HG03457 (cell line): ENCODE data around the gene HNRNPF.
A peak's percentile ranks its signal among the peaks of the same experiment; 100 is the strongest.
"Not testable (repeated sequence)": the region's sequence is repeated elsewhere in the genome, so short reads cannot be mapped to it uniquely, and the experiment has no call there.

Source experiments
- ATAC-seq: cut with Tn5 transposase; IDR thresholded peaks from one replicate; pipeline ENCODE4 v1.9.1; 2021; ENCODE audit warnings: moderate number of reproducible peaks; ENCODE audit not compliant: unreplicated experiment

Gene HNRNPF

GRCh38 chr10:43408710-43409384 lies at the start of gene HNRNPF:
Gene HNRNPF, minus strand, starts transcription at chr10:43409186. Its CDS starts 21,302 bp downstream, at chr10:43387884.
- ATAC-seq, result peak; percentile 69

- ATAC-seq, result no peak
These were observed 49.2 kb upstream of the HNRNPF start for GRCh38 chr10:43458227-43458626.

GRCh38 chr10:43456561-43456960 lies 47.6 kb upstream of the HNRNPF start:
- ATAC-seq, result not testable (repeated sequence)

- not testable (repeated sequence) for ATAC-seq
These were observed 45.0 kb upstream of the HNRNPF start for GRCh38 chr10:43454025-43454424.

GRCh38 chr10:43453266-43453831 lies 44.4 kb upstream of the HNRNPF start:
- ATAC-seq, result no peak

- no peak for ATAC-seq
These were observed 43.4 kb upstream of the HNRNPF start for GRCh38 chr10:43452356-43452914.

- ATAC-seq, result no peak
These were observed 39.8 kb upstream of the HNRNPF start for GRCh38 chr10:43448742-43449141.

- ATAC-seq, result not testable (repeated sequence)
These were observed 37.4 kb upstream of the HNRNPF start for GRCh38 chr10:43446219-43447017.

- no peak for ATAC-seq
These were observed 36.0 kb upstream of the HNRNPF start for GRCh38 chr10:43444897-43445466.

- ATAC-seq, result no peak
These were observed 35.3 kb upstream of the HNRNPF start for GRCh38 chr10:43444323-43444722.

GRCh38 chr10:43440463-43441134 lies 31.6 kb upstream of the HNRNPF start:
- no peak for ATAC-seq

GRCh38 chr10:43437141-43437870 lies 28.3 kb upstream of the HNRNPF start:
- no peak for ATAC-seq

GRCh38 chr10:43436291-43437140 lies 27.5 kb upstream of the HNRNPF start, which contains the start of gene ZNF487:
Gene ZNF487, plus strand, starts transcription at chr10:43437111. Its CDS starts 38,703 bp downstream, at chr10:43475814.
- peak; percentile 97 for ATAC-seq

GRCh38 chr10:43430926-43431663 lies 22.1 kb upstream of the HNRNPF start:
- ATAC-seq, result no peak

- ATAC-seq, result no peak
These were observed 18.3 kb upstream of the HNRNPF start for GRCh38 chr10:43427166-43427825.

GRCh38 chr10:43426476-43426875 lies 17.5 kb upstream of the HNRNPF start:
- not testable (repeated sequence) for ATAC-seq

GRCh38 chr10:43424416-43424815 lies 15.4 kb upstream of the HNRNPF start:
- no peak for ATAC-seq

GRCh38 chr10:43421944-43422343 lies 13.0 kb upstream of the HNRNPF start:
- not testable (repeated sequence) for ATAC-seq
